H9 (cell line): ENCODE data around the gene ABHD17C. TPM values are rescaled to one million over a fixed set of nuclear protein-coding genes. Genes with fewer than 3 reads are reported as not detected.

Source experiments
- DNase-seq: peaks from one replicate; pipeline ENCODE4 v3.0.0-alpha.2; 2017
- H2AFZ ChIP-seq: one replicate; pipeline ENCODE4 v1.6.1; 2013; ENCODE audit warnings: mild to moderate bottlenecking, low read length, control low read depth, moderate library complexity
- H2AK5ac ChIP-seq: 2 replicates; pipeline ENCODE4 v1.6.1; 2013; ENCODE audit warnings: low read length, control low read depth, mixed read lengths; ENCODE audit not compliant: insufficient read length
- H2BK120ac ChIP-seq: one replicate; pipeline ENCODE4 v1.6.1; 2013; ENCODE audit warnings: low read depth, mild to moderate bottlenecking, low read length, control low read depth, inconsistent platforms; ENCODE audit not compliant: poor library complexity, severe bottlenecking
- H2BK12ac ChIP-seq: 2 replicates; pipeline ENCODE4 v1.6.1; 2013; ENCODE audit warnings: low read length, control low read depth, mixed read lengths, low read depth; ENCODE audit not compliant: insufficient read length
- H2BK15ac ChIP-seq: 2 replicates; pipeline ENCODE4 v1.6.1; 2013; ENCODE audit warnings: low read depth, low read length, control low read depth
- H2BK20ac ChIP-seq: one replicate; pipeline ENCODE4 v1.6.1; 2013; ENCODE audit warnings: low read depth, mild to moderate bottlenecking, low read length, control low read depth, inconsistent platforms; ENCODE audit not compliant: poor library complexity, severe bottlenecking
- H2BK5ac ChIP-seq: 2 replicates; pipeline ENCODE4 v1.6.1; 2013; ENCODE audit warnings: low read length, control low read depth, mixed read lengths; ENCODE audit not compliant: insufficient read length
- H3K14ac ChIP-seq: 2 replicates; pipeline ENCODE4 v1.6.1; 2013; ENCODE audit warnings: low read length, control low read depth; ENCODE audit not compliant: insufficient read depth
- H3K18ac ChIP-seq: 2 replicates; pipeline ENCODE4 v1.6.1; 2013; ENCODE audit warnings: low read depth, mild to moderate bottlenecking, mixed read lengths, low read length, control low read depth; ENCODE audit not compliant: insufficient read length
- H3K23ac ChIP-seq: 2 replicates; pipeline ENCODE4 v1.6.1; 2013; ENCODE audit warnings: low read length, control low read depth, mixed read lengths, low read depth; ENCODE audit not compliant: insufficient read length
- H3K23me2 ChIP-seq: 2 replicates; pipeline ENCODE4 v1.6.1; 2013; ENCODE audit warnings: low read depth, mild to moderate bottlenecking, mixed read lengths, low read length, control low read depth; ENCODE audit not compliant: insufficient read length, poor library complexity, severe bottlenecking
- H3K27ac ChIP-seq: 2 replicates; pipeline ENCODE4 v1.5.1; 2013; ENCODE audit warnings: low read length, control low read depth, mixed read lengths, low read depth; ENCODE audit not compliant: insufficient read length
- H3K27me3 ChIP-seq: 2 replicates; pipeline ENCODE4 v1.6.1; 2013; ENCODE audit warnings: low read length, control low read depth, inconsistent platforms; ENCODE audit not compliant: insufficient read depth
- H3K4ac ChIP-seq: 2 replicates; pipeline ENCODE4 v1.6.1; 2013; ENCODE audit warnings: low read depth, mild to moderate bottlenecking, control low read depth, inconsistent platforms, low read length, moderate library complexity
- H3K4me1 ChIP-seq: 2 replicates; pipeline ENCODE4 v1.6.1; 2013; ENCODE audit warnings: low read length, control low read depth, inconsistent platforms; ENCODE audit not compliant: insufficient read depth
- H3K4me2 ChIP-seq: 2 replicates; pipeline ENCODE4 v1.6.1; 2013; ENCODE audit warnings: low read length, control low read depth, mixed read lengths; ENCODE audit not compliant: insufficient read length, insufficient read depth
- H3K56ac ChIP-seq: 2 replicates; pipeline ENCODE4 v1.6.1; 2013; ENCODE audit warnings: low read depth, mild to moderate bottlenecking, mixed read lengths, low read length, control low read depth; ENCODE audit not compliant: insufficient read length
- H3K79me1 ChIP-seq: 2 replicates; pipeline ENCODE4 v1.6.1; 2013; ENCODE audit warnings: low read depth, mild to moderate bottlenecking, moderate library complexity, low read length, control low read depth, inconsistent platforms; ENCODE audit not compliant: insufficient read depth, poor library complexity, severe bottlenecking
- H3K79me2 ChIP-seq: 2 replicates; pipeline ENCODE4 v1.6.1; 2013; ENCODE audit warnings: low read length, control low read depth, inconsistent platforms; ENCODE audit not compliant: insufficient read depth
- H3K9ac ChIP-seq: 2 replicates; pipeline ENCODE4 v1.6.1; 2013; ENCODE audit warnings: low read length, control low read depth, mixed read lengths; ENCODE audit not compliant: insufficient read length; ENCODE audit errors: extremely low read depth
- H3K9me3 ChIP-seq: one replicate; pipeline ENCODE4 v1.6.1; 2013; ENCODE audit warnings: low read depth, low read length, inconsistent platforms; ENCODE audit not compliant: control insufficient read depth
- H3T11ph ChIP-seq: one replicate; pipeline ENCODE4 v1.6.1; 2013; ENCODE audit warnings: mild to moderate bottlenecking, low read length, control low read depth, inconsistent platforms
- H4K20me1 ChIP-seq: one replicate; pipeline ENCODE4 v1.6.1; 2013; ENCODE audit not compliant: control insufficient read depth, insufficient read length, insufficient read depth
- H4K5ac ChIP-seq: 2 replicates; pipeline ENCODE4 v1.6.1; 2013; ENCODE audit warnings: low read depth, mild to moderate bottlenecking, mixed read lengths, low read length, control low read depth; ENCODE audit not compliant: insufficient read length
- H4K8ac ChIP-seq: replicated peaks from 2 replicates; pipeline ENCODE4 v1.6.1; 2013; ENCODE audit warnings: low read length, control low read depth, mixed read lengths, low read depth; ENCODE audit not compliant: insufficient read length
- H4K91ac ChIP-seq: 2 replicates; pipeline ENCODE4 v1.6.1; 2013; ENCODE audit warnings: low read depth, mild to moderate bottlenecking, moderate library complexity, mixed read lengths, low read length, control low read depth; ENCODE audit not compliant: insufficient read length
- H3K27ac Mint-ChIP-seq, 3 experiments: 2 replicates in 2 of 3; 3 replicates in 1 of 3; pipeline ENCODE4 v1.8.0; 2020 to 2021; ENCODE audit warnings: mixed read lengths in 3 of 3, mild to moderate bottlenecking in 1 of 3, moderate library complexity in 1 of 3
- H3K27me3 Mint-ChIP-seq: 2 replicates; pipeline ENCODE4 v1.8.0; 2021; ENCODE audit warnings: low read depth, mild to moderate bottlenecking, moderate library complexity, mixed read lengths
- H3K36me3 Mint-ChIP-seq, 3 experiments: 2 replicates in 2 of 3; 3 replicates in 1 of 3; pipeline ENCODE4 v1.8.0; 2020 to 2021; ENCODE audit warnings: low read depth in 3 of 3, mixed read lengths in 3 of 3; ENCODE audit not compliant: insufficient read depth in 1 of 3
- H3K4me1 Mint-ChIP-seq, 2 experiments: 2 replicates each; pipeline ENCODE4 v1.8.0; 2020; ENCODE audit warnings: mixed read lengths in 2 of 2
- H3K4me3 Mint-ChIP-seq, 2 experiments: 2 replicates in 1 of 2; 3 replicates in 1 of 2; pipeline ENCODE4 v1.8.0; 2020 to 2021; ENCODE audit warnings: mild to moderate bottlenecking in 2 of 2, mixed read lengths in 2 of 2, moderate library complexity in 1 of 2
- H3K9me3 Mint-ChIP-seq, 2 experiments: 2 replicates in 1 of 2; 3 replicates in 1 of 2; pipeline ENCODE4 v1.8.0; 2020; ENCODE audit warnings: mild to moderate bottlenecking in 2 of 2, mixed read lengths in 2 of 2, moderate library complexity in 1 of 2
- CTCF ChIP-seq: fragments of 200-600 bp; sonication (generic); conservative IDR thresholded peaks from 3 replicates; pipeline ENCODE4 v1.8.0; 2021; ENCODE audit warnings: antibody characterized with exemption, mild to moderate bottlenecking
- WGBS: extraction: QIAGEN DNeasy Blood & Tissue Kit; methylation state at CpG from one replicate; pipeline ENCODE4 v1.1.7; 2013; ENCODE audit warnings: missing lambda C conversion rate, low lambda C conversion rate, mixed read lengths; ENCODE audit not compliant: insufficient read length; ENCODE audit errors: extremely low coverage; 5-methylcytosine and 5-hydroxymethylcytosine counted together
- total RNA-seq: library from RNA; stranded (reverse); gene quantifications from 2 replicates; pipeline ENCODE4 v1.2.1, GENCODE V29; 2021

The ABHD17C gene
- total RNA-seq, 1 experiment from 2014 or later, result 21.5 TPM

GRCh38 chr15:80682201-80682600 lies 12.9 kb upstream of the ABHD17C start:
- TF ChIP-seq CTCF, result no peak
- WGBS, result no CpG with 5 or more reads among the region's 4 CpGs
- Histone ChIP-seq H3K23me2 (no peaks in the 10 kb centered on the region), H3K4ac (no peak overlapping the region), H3K14ac (no peak overlapping the region), H4K91ac (no peak overlapping the region), H3K56ac (no peak overlapping the region), H3K9me3 (no peaks in the 10 kb centered on the region), H2BK120ac (no peak overlapping the region), H3K79me2 (no peaks in the 10 kb centered on the region), H3K4me1 (no peaks in the 10 kb centered on the region; the same call in 1 of the 2 replicates), H3K23ac (no peak overlapping the region), H2BK20ac (no peak overlapping the region), H3K79me1 (no peaks in the 10 kb centered on the region), H3K27ac (no peak overlapping the region), H2AFZ (no peak overlapping the region), H2BK15ac (no peak overlapping the region), H2AK5ac (no peak overlapping the region), H4K5ac (no peak overlapping the region), H3K18ac (no peak overlapping the region), H4K20me1 (no peaks in the 10 kb centered on the region), H3K4me2 (no peak overlapping the region), H2BK5ac (no peak overlapping the region), H3K9ac (no peak overlapping the region), H2BK12ac (no peak overlapping the region), H4K8ac (no peak overlapping the region), H3T11ph (no peak overlapping the region), H3K27me3 (no peaks in the 10 kb centered on the region)
- peaks cover 16 to 18% of the 10 kb centered on the region in 2 experiments for H3K4me1 Mint-ChIP-seq
- H3K27ac Mint-ChIP-seq, result no peak overlapping the region
- no peak for DNase-seq
- H3K27me3 Mint-ChIP-seq, result peaks cover 3% of the 10 kb centered on the region
- H3K36me3 Mint-ChIP-seq, result peaks cover 0 to 4% (median 3%) of the 10 kb centered on the region in 3 experiments; a peak in 1 of 7 replicates
- H3K9me3 Mint-ChIP-seq, result peaks cover 3 to 4% of the 10 kb centered on the region in 2 experiments; a peak in 2 of 5 replicates
- no peak overlapping the region for H3K4me3 Mint-ChIP-seq
